ENCODE measurements around the gene MRPL2.

MRPL2 gene

GRCh38 chr6:43016943-43017334, 42.3 kb downstream of the MRPL2 start:
- DNase-seq = no peak

GRCh38 chr6:43016176-43016942, 42.9 kb downstream of the MRPL2 start:
- DNase-seq = no peak

GRCh38 chr6:43014434-43014909, 44.8 kb downstream of the MRPL2 start:
- DNase-seq = no peak

DNA sequence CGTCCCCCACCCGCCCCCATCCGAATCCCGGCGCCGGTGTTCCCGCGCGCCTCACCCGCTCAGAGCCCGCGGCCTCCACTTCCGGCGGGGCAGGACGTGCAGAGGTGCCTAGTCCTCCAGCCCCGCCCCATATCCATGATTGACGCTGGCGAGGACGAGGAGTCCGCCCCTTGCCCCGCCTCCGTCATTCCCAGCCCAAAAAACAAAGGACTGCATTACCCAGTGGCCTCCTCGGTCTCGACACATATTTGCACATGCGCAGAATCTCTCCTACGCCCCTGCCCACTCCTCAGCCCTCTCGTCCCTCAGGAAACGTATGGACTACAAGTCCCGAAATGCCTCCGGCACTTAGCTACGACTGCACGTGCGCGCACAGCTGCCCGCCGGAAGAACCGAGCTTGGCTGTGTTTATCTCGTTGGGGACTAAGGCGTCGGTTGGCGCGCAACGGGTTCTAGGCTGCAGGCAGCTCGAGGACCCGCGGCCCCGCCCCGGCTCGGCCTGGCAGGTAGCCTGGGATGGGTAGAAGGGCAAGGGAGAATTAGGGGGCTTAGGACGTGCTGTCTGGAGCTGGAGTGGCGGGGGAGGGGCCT, 45.3 kb downstream of the MRPL2 start, which contains the start of the genes KLHDC3 and MEA1:
Gene KLHDC3, plus strand, starts transcription at position 407 of the 591 bp plus-strand sequence. CDS start 2,944 bp downstream, outside the sequence.
Gene MEA1, minus strand, starts transcription at position 104 of the 591 bp plus-strand sequence. CDS start 133 bp downstream, outside the sequence.
- DNase-seq = peak; percentile 96

DNA sequence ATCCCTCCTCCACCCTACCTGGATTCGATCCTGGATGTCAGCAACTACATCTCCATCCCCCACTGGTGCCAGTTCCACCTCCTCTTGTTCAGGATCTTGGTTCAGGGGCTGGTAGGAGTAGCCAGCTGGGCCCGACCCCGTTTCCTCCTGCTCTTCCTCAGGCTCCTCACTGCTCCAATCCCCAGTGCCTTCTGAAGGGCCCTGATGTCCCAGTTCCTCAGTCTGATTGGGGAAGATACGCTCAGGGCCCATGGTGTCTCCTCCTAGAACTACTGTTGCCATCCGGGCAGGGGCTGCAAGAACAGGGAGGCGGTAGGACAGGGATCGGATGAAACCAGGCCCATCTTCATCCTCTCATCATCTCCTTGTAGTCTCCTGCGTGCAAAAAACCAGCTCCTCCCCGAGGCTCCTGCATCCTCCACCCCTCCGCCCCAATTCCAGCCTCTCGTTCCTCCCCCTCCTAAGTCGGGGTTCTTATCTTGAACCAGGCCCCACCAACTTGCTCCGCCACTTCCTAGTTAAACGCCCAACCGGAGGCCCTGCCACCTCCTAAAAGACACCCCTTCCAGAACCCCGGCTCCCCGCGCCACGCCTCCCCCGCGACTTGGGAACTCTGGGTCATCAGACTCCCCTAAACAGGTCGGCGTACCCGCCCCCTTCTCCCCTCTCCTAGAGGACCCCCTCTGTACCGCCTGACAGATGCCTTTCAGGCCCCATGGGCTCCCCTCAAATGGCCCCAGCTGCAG, 46.0 kb downstream of the MRPL2 start:
- DNase-seq = no peak

DNA sequence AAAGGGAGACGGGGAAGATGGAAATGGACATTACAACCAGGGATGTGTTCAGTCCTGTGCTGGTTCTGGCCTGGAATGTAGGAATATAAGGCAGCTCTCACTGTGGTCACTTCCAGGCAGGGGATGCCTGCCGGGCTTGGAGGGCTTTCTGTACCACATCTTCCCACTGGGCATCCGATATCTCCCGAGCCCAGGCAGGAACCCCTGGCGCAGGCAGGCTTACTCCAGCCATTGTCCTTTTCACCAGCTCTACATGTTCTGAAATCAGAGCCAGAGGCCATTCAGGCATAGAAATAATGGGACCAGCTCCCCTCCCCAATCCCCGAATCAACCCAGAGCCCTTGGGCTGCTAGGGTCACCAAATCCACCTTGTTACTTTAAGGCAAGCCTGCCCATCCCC, 46.9 kb downstream of the MRPL2 start:
- DNase-seq = no peak

DNA sequence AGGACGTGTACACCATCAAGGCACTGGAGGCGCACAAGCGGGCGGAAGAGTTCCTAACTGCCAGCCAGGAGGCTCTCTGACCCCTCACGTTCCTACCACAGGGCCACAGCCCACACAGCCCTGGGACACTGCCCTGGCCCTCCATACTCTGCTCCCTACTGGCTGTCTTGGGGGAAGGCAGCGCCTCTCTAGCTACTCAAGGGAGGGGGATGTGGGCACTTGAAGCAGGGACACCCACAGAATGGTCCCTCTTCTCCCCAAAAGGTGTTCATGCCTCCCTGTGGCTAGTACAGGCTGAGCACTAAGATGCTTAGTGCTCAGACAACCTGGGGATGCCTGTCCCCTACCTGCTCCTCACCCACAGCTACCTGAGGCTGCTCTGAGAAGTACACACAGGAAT, 48.0 kb downstream of the MRPL2 start:
- no peak for DNase-seq

GRCh38 chr6:43009124-43009523, 50.1 kb downstream of the MRPL2 start:
- no peak for DNase-seq

- no peak for DNase-seq
Observed at GRCh38 chr6:43007126-43007525, 52.1 kb downstream of the MRPL2 start.

GRCh38 chr6:43006251-43006650, 53.0 kb downstream of the MRPL2 start:
- DNase-seq = no peak

- DNase-seq = no peak
Observed at GRCh38 chr6:43005844-43006243, 53.4 kb downstream of the MRPL2 start.

Measured in GOT3 (cell line).